Lung (tissue), 12 donors: ENCODE results near the gene PKHD1. TPM values are rescaled to one million over a fixed set of nuclear protein-coding genes. Genes with fewer than 3 reads are reported as not detected.

Experiments used
- ATAC-seq: fragments of 200-7000 bp; cut with Tn5 transposase; one replicate; pipeline ENCODE4 v1.9.1; 2020; ENCODE audit warnings: moderate number of reproducible peaks; ENCODE audit not compliant: insufficient read depth, low FRiP score
- DNase-seq, 3 donors: peaks; one replicate each; pipeline ENCODE4 v3.0.0-alpha.2; 2013 to 2017
- H3K27ac ChIP-seq, 2 donors: one replicate each; pipeline ENCODE4 v1.5.1; 2013; ENCODE audit warnings: mild to moderate bottlenecking in 2 of 2, moderate library complexity in 2 of 2, control low read depth in 1 of 2, inconsistent platforms in 1 of 2, low read depth in 1 of 2, low read length in 1 of 2
- H3K27me3 ChIP-seq, 3 donors: one replicate each; pipeline ENCODE4 v1.5.1; 2013; ENCODE audit warnings: low read length in 2 of 3; ENCODE audit not compliant: control insufficient read depth in 3 of 3, insufficient read depth in 3 of 3
- H3K36me3 ChIP-seq, 4 donors: one replicate each; pipeline ENCODE4 v1.5.1; 2013; ENCODE audit warnings: low read length in 4 of 4, mild to moderate bottlenecking in 1 of 4, moderate library complexity in 1 of 4; ENCODE audit not compliant: control insufficient read depth in 4 of 4, insufficient read depth in 4 of 4
- H3K4me1 ChIP-seq, 5 donors: one replicate each; pipeline ENCODE4 v1.5.1; 2013; ENCODE audit warnings: low read length in 5 of 5, mild to moderate bottlenecking in 2 of 5, moderate library complexity in 1 of 5; ENCODE audit not compliant: control insufficient read depth in 5 of 5, insufficient read depth in 5 of 5
- H3K4me3 ChIP-seq: one replicate; pipeline ENCODE4 v1.5.1; 2013; ENCODE audit warnings: mild to moderate bottlenecking, control low read depth, moderate library complexity
- H3K9ac ChIP-seq, 2 donors: one replicate each; pipeline ENCODE4 v1.5.1; 2013; ENCODE audit warnings: low read length in 2 of 2, control low read depth in 1 of 2; ENCODE audit not compliant: insufficient read depth in 1 of 2
- H3K9me3 ChIP-seq, 4 donors: one replicate each; pipeline ENCODE4 v1.5.1; 2013; ENCODE audit warnings: low read length in 3 of 4, mild to moderate bottlenecking in 1 of 4, moderate library complexity in 1 of 4; ENCODE audit not compliant: control insufficient read depth in 4 of 4, insufficient read depth in 3 of 4
- WGBS, 2 donors: extraction: QIAGEN DNeasy Blood & Tissue Kit; methylation state at CpG; one replicate each; pipeline ENCODE4 v1.1.7; 2013; 5-methylcytosine and 5-hydroxymethylcytosine counted together
- polyA plus RNA-seq, 2 donors: library from polyadenylated mRNA; stranded (reverse); fragments of 200-250 nt; gene quantifications; one replicate each; pipeline ENCODE4 v1.2.1, GENCODE V29; 2013
- total RNA-seq, 2 donors: library from RNA; depleted of rRNA in 1 of 2; stranded (reverse); fragments of >200 nt in 1 of 2; gene quantifications; one replicate each; pipeline ENCODE4 v1.2.1, GENCODE V29; 2014 to 2021
- TF ChIP-seq, protein P1 (sequence below): IDR thresholded peaks from 2 replicates; pipeline ENCODE4 v1.5.1; 2012; ENCODE audit warnings: mild to moderate bottlenecking; ENCODE audit errors: control extremely low read depth, extremely low read depth
- donor health status: control.
- donor health status: control.
- donor health status: Bipolar disorder and iron deficiency.
- donor health status: healthy.
- donor health status: DM: yes; HTN: yes; CAD: no.

Gene PKHD1
- total and polyA plus RNA-seq, 4 donors = 0.01 to 6.1 (median 0.09) TPM

DNA sequence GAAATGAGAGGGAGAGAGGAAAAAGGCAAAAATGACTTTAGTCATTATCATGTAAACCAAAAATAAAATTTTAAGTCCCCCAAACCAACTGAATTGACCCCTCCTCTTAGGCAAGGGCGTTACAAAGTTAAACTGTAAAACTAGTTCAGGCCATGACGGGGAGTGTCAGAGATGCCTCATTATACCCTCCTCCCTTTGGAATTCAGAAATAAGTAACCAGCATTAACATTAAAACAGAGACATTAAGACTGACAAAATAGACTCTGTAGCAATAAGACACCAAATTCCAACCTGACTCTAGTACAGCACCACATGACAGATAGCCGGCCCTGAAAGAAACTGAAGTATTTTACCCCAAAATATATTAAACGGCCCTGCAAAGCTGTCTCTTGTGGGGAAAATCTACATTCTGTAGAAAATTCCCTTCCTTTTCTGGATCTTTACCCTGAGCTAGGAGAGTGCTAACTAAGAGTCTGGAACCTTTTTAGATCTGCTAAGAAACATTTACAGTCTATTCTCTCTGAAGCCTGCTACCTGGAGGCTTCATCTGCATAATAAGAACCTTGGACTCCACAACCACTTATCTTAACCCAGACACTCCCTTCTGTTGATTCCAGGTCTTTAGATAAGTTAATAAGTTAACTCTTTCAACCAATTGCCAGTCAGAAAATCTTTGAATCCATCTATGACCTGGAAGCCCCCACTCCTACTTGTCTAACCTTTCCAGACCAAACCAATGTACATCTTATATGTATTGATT lies 150.7 kb downstream of the PKHD1 start:
- Histone ChIP-seq H3K27me3 (no peaks in the 10 kb centered on the region), H3K27ac (no peak overlapping the region), H3K9ac (no peak overlapping the region), H3K9me3 (peaks cover 0 to 2% (median 0%) of the 10 kb centered on the region in 4 donors), H3K4me3 (no peak overlapping the region), H3K36me3 (no peaks in the 10 kb centered on the region), H3K4me1 (no peaks in the 10 kb centered on the region)
- no peak for ATAC-seq
- TF ChIP-seq, protein P1, sequence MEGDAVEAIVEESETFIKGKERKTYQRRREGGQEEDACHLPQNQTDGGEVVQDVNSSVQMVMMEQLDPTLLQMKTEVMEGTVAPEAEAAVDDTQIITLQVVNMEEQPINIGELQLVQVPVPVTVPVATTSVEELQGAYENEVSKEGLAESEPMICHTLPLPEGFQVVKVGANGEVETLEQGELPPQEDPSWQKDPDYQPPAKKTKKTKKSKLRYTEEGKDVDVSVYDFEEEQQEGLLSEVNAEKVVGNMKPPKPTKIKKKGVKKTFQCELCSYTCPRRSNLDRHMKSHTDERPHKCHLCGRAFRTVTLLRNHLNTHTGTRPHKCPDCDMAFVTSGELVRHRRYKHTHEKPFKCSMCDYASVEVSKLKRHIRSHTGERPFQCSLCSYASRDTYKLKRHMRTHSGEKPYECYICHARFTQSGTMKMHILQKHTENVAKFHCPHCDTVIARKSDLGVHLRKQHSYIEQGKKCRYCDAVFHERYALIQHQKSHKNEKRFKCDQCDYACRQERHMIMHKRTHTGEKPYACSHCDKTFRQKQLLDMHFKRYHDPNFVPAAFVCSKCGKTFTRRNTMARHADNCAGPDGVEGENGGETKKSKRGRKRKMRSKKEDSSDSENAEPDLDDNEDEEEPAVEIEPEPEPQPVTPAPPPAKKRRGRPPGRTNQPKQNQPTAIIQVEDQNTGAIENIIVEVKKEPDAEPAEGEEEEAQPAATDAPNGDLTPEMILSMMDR = no peak
- 65 to 74% methylated on average over 4 of the region's 4 CpGs for WGBS, 2 donors
- DNase-seq = no peak

DNA sequence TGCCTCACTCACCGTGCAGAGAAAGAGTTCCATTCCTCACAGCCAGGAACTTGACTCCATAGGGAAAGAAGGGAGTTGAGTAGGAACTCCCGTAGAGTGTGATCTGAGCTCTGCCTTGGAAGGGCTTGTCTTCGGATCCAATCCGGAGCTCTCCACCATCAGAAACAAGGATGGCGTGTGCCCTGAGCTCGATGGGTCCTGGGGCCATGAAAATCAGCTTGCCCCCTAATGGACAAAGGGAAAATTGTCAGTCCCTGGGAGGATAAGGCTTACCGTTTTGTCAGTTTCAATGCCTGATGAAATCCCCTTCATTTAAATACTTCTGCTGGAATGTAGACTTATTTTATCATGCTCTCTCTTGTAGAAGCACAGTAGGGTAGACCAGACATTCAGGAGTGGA lies 153.3 kb downstream of the PKHD1 start:
- Histone ChIP-seq H3K4me1 (no peaks in the 10 kb centered on the region), H3K9me3 (peaks cover 0 to 2% (median 0%) of the 10 kb centered on the region in 4 donors), H3K9ac (no peak overlapping the region), H3K36me3 (no peaks in the 10 kb centered on the region), H3K27me3 (no peaks in the 10 kb centered on the region), H3K27ac (no peak overlapping the region), H3K4me3 (no peak overlapping the region)
- TF ChIP-seq, protein P1 = no peak
- DNase-seq (no peak), ATAC-seq (no peak)
- WGBS, 2 donors = 69 to 71% methylated on average over 7 of the region's 7 CpGs

DNA sequence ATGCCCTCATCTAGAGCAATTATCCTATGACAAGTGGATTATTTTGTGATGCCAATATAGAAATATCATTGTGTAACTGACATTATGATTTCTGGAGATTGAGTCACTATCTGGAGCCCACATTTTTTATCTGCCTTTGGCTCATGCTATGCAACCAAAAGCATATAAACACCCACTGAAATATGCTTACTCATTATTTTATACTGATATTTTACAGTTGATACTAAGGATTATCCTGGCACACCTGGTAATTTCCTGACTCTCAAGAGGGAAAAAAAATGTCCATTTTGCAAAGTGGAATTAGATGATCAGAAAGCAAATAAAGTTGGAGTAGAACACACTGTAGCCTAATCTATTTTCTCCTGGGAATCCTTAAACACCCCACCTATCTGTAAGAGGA lies 154.5 kb downstream of the PKHD1 start:
- TF ChIP-seq, protein P1 = no peak
- DNase-seq (no peak), ATAC-seq (no peak)
- H3K4me1 ChIP-seq = no peaks in the 10 kb centered on the region
- H3K27ac ChIP-seq = no peak overlapping the region
- no peaks in the 10 kb centered on the region for H3K36me3 ChIP-seq
- peaks cover 0 to 2% (median 0%) of the 10 kb centered on the region in 4 donors for H3K9me3 ChIP-seq
- H3K4me3 ChIP-seq = no peak overlapping the region
- no peak overlapping the region for H3K9ac ChIP-seq
- no peaks in the 10 kb centered on the region for H3K27me3 ChIP-seq
